GM23338 (cell line): ENCODE data around the gene DMD. TPM values are rescaled to one million over a fixed set of nuclear protein-coding genes. Genes with fewer than 3 reads are reported as not detected.

Experiments
- ATAC-seq: fragments of 200-7000 bp; cut with Tn5 transposase; 3 replicates; pipeline ENCODE4 v1.9.1; 2020
- DNase-seq: peaks from one replicate; pipeline ENCODE4 v3.0.0-alpha.2; 2015; ENCODE audit warnings: low spot score
- H2AFZ ChIP-seq: fragments of 200-600 bp; sonication (generic); 2 replicates; pipeline ENCODE4 v1.8.0; 2016; ENCODE audit warnings: antibody characterized with exemption, mild to moderate bottlenecking, moderate library complexity
- H3F3A ChIP-seq: fragments of 200-600 bp; sonication (generic); replicated peaks from 2 replicates; pipeline ENCODE4 v1.8.0; 2017; ENCODE audit warnings: antibody characterized with exemption, mixed run types, low read depth
- H3K27ac ChIP-seq: fragments of 200-600 bp; sonication (generic); 2 replicates; pipeline ENCODE4 v1.6.1; 2016; ENCODE audit warnings: low read depth
- H3K27me3 ChIP-seq: fragments of 200-600 bp; sonication (generic); 2 replicates; pipeline ENCODE4 v1.8.0; 2016; ENCODE audit warnings: mild to moderate bottlenecking, mixed run types, moderate library complexity; ENCODE audit not compliant: insufficient read depth
- H3K36me3 ChIP-seq: fragments of 200-600 bp; sonication (generic); 2 replicates; pipeline ENCODE4 v1.8.0; 2016; ENCODE audit warnings: mild to moderate bottlenecking; ENCODE audit not compliant: insufficient read depth
- H3K4me1 ChIP-seq: fragments of 200-600 bp; sonication (generic); 2 replicates; pipeline ENCODE4 v1.8.0; 2016; ENCODE audit warnings: mild to moderate bottlenecking, moderate library complexity; ENCODE audit not compliant: insufficient read depth
- H3K4me2 ChIP-seq: fragments of 200-600 bp; sonication (generic); 2 replicates; pipeline ENCODE4 v1.7.1; 2017; ENCODE audit warnings: mixed run types
- H3K4me3 ChIP-seq: fragments of 200-600 bp; sonication (generic); 2 replicates; pipeline ENCODE4 v1.6.1; 2016; ENCODE audit warnings: mixed run types
- H3K79me2 ChIP-seq: fragments of 200-600 bp; sonication (generic); replicated peaks from 2 replicates; pipeline ENCODE4 v1.8.0; 2017; ENCODE audit warnings: mild to moderate bottlenecking; ENCODE audit not compliant: insufficient read depth
- H3K9me2 ChIP-seq: fragments of 200-600 bp; sonication (generic); 2 replicates; pipeline ENCODE4 v1.8.0; 2017; ENCODE audit not compliant: insufficient read depth
- H4K20me1 ChIP-seq: fragments of 200-600 bp; sonication (generic); replicated peaks from 2 replicates; pipeline ENCODE4 v1.8.0; 2017; ENCODE audit warnings: mild to moderate bottlenecking; ENCODE audit not compliant: insufficient read depth
- H3K27ac Mint-ChIP-seq: 2 replicates; pipeline ENCODE4 v1.8.0; 2020; ENCODE audit warnings: inconsistent platforms, mild to moderate bottlenecking, moderate library complexity, mixed read lengths
- H3K27me3 Mint-ChIP-seq: 3 replicates; pipeline ENCODE4 v1.8.0; 2022; ENCODE audit warnings: low read depth, mild to moderate bottlenecking, moderate library complexity, mixed read lengths, inconsistent platforms; ENCODE audit not compliant: insufficient read depth, poor library complexity
- H3K36me3 Mint-ChIP-seq: 3 replicates; pipeline ENCODE4 v1.8.0; 2021; ENCODE audit warnings: low read depth, mild to moderate bottlenecking, inconsistent platforms, moderate library complexity, mixed read lengths
- H3K4me1 Mint-ChIP-seq: 3 replicates; pipeline ENCODE4 v1.8.0; 2020; ENCODE audit warnings: mild to moderate bottlenecking, inconsistent platforms, mixed read lengths
- H3K4me3 Mint-ChIP-seq: 3 replicates; pipeline ENCODE4 v1.8.0; 2021; ENCODE audit warnings: moderate library complexity, mild to moderate bottlenecking, inconsistent platforms, mixed read lengths
- H3K9me3 Mint-ChIP-seq: 3 replicates; pipeline ENCODE4 v1.8.0; 2020; ENCODE audit warnings: moderate library complexity, mild to moderate bottlenecking, inconsistent platforms, mixed read lengths
- EZH2phosphoT487 ChIP-seq: fragments of 200-600 bp; sonication (generic); IDR thresholded peaks from one replicate; pipeline ENCODE4 v1.8.1; 2018; ENCODE audit warnings: antibody characterized with exemption; ENCODE audit not compliant: unreplicated experiment
- NANOG ChIP-seq: IDR thresholded peaks from 2 replicates; pipeline ENCODE4 v1.6.1; 2016; ENCODE audit warnings: antibody characterized with exemption, borderline replicate concordance
- POLR2AphosphoS5 ChIP-seq: IDR thresholded peaks from 2 replicates; pipeline ENCODE4 v1.6.1; 2016; ENCODE audit warnings: antibody characterized with exemption, low read depth
- STAT1 ChIP-seq: IDR thresholded peaks from one replicate; pipeline ENCODE4 v1.6.1; 2016; ENCODE audit warnings: antibody characterized with exemption; ENCODE audit not compliant: unreplicated experiment
- ZNF331 ChIP-seq: fragments of 250-450 bp; sonication (Bioruptor Pico); IDR thresholded peaks from 2 replicates; pipeline ENCODE4 v1.5.0; 2020; ENCODE audit warnings: low read depth, mild to moderate bottlenecking, moderate library complexity
- polyA plus RNA-seq: library from polyadenylated mRNA; unstranded; fragments of >200 nt; fragmentation: Nextera tagmentation; extraction: Ambion mirVana; gene quantifications from 2 replicates; pipeline ENCODE4 v1.2.1, GENCODE V29; 2016
- total RNA-seq: library from RNA; depleted of rRNA; stranded (reverse); fragments of >200 nt; shearing (Covaris generic); gene quantifications from 2 replicates; pipeline ENCODE4 v1.2.3, GENCODE V29; 2014
- TF ChIP-seq, protein P1 (sequence below): IDR thresholded peaks from one replicate; pipeline ENCODE4 v1.6.1; 2018; ENCODE audit warnings: antibody characterized with exemption; ENCODE audit not compliant: unreplicated experiment
- TF ChIP-seq, protein P2 (sequence below), 2 experiments: fragments of 200-600 bp in 1 of 2; sonication (generic) in 1 of 2; conservative IDR thresholded peaks; 2 replicates each; pipeline versions ENCODE4 v1.5.1 to v1.6.1; 2016 to 2017; ENCODE audit warnings: antibody characterized with exemption in 2 of 2, low read depth in 2 of 2, mild to moderate bottlenecking in 2 of 2, moderate library complexity in 1 of 2
- TF ChIP-seq, protein P3 (sequence below): IDR thresholded peaks from 2 replicates; pipeline ENCODE4 v1.6.1; 2016; ENCODE audit warnings: antibody characterized with exemption

Gene DMD
- total and polyA plus RNA-seq, 2 experiments from 2014 or later, result 4.5 to 7.6 TPM

DNA sequence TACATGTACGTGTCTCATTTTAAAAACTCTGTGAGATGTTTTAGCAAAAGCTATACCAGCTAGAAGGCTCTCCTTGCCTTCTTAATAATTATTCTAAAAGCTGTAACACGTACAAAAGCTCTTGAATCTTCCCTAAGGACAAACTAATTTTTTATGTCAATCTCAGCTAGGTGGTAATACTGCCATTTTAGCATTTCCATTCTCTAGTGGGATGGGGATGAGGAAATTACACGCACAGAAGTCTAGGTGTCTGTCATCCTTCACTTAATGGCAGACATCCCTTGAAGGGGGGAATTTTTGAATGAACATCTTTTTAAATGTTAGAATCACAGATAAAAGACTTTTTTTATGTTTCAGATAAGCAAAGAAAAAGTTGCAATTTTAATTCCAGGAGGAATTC is 569.1 kb downstream of the DMD start:
- no peak overlapping the region for H3K4me2 ChIP-seq
- Mint-ChIP-seq H3K27me3 (no peaks in the 10 kb centered on the region), H3K36me3 (no peaks in the 10 kb centered on the region), H3K9me3 (no peaks in the 10 kb centered on the region), H3K4me3 (no peak overlapping the region), H3K27ac (no peak overlapping the region), H3K4me1 (peaks cover 14% of the 10 kb centered on the region; the same call in 2 of the 3 replicates)
- TF ChIP-seq POLR2AphosphoS5 (no peak), NANOG (no peak), STAT1 (no peak), EZH2phosphoT487 (no peak)
- TF ChIP-seq, protein P1, sequence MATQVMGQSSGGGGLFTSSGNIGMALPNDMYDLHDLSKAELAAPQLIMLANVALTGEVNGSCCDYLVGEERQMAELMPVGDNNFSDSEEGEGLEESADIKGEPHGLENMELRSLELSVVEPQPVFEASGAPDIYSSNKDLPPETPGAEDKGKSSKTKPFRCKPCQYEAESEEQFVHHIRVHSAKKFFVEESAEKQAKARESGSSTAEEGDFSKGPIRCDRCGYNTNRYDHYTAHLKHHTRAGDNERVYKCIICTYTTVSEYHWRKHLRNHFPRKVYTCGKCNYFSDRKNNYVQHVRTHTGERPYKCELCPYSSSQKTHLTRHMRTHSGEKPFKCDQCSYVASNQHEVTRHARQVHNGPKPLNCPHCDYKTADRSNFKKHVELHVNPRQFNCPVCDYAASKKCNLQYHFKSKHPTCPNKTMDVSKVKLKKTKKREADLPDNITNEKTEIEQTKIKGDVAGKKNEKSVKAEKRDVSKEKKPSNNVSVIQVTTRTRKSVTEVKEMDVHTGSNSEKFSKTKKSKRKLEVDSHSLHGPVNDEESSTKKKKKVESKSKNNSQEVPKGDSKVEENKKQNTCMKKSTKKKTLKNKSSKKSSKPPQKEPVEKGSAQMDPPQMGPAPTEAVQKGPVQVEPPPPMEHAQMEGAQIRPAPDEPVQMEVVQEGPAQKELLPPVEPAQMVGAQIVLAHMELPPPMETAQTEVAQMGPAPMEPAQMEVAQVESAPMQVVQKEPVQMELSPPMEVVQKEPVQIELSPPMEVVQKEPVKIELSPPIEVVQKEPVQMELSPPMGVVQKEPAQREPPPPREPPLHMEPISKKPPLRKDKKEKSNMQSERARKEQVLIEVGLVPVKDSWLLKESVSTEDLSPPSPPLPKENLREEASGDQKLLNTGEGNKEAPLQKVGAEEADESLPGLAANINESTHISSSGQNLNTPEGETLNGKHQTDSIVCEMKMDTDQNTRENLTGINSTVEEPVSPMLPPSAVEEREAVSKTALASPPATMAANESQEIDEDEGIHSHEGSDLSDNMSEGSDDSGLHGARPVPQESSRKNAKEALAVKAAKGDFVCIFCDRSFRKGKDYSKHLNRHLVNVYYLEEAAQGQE, result no peak
- TF ChIP-seq, protein P2, sequence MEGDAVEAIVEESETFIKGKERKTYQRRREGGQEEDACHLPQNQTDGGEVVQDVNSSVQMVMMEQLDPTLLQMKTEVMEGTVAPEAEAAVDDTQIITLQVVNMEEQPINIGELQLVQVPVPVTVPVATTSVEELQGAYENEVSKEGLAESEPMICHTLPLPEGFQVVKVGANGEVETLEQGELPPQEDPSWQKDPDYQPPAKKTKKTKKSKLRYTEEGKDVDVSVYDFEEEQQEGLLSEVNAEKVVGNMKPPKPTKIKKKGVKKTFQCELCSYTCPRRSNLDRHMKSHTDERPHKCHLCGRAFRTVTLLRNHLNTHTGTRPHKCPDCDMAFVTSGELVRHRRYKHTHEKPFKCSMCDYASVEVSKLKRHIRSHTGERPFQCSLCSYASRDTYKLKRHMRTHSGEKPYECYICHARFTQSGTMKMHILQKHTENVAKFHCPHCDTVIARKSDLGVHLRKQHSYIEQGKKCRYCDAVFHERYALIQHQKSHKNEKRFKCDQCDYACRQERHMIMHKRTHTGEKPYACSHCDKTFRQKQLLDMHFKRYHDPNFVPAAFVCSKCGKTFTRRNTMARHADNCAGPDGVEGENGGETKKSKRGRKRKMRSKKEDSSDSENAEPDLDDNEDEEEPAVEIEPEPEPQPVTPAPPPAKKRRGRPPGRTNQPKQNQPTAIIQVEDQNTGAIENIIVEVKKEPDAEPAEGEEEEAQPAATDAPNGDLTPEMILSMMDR (conservative IDR thresholded peaks at IDR 0.05; ENCODE audit: low read depth in 2 of 2), result no peak
- TF ChIP-seq, protein P3, sequence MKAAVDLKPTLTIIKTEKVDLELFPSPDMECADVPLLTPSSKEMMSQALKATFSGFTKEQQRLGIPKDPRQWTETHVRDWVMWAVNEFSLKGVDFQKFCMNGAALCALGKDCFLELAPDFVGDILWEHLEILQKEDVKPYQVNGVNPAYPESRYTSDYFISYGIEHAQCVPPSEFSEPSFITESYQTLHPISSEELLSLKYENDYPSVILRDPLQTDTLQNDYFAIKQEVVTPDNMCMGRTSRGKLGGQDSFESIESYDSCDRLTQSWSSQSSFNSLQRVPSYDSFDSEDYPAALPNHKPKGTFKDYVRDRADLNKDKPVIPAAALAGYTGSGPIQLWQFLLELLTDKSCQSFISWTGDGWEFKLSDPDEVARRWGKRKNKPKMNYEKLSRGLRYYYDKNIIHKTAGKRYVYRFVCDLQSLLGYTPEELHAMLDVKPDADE, result no peak
- ATAC-seq, result no peak
- no peaks in the 10 kb centered on the region for H3K4me1 ChIP-seq
- H3K9me2 ChIP-seq, result no peaks in the 10 kb centered on the region
- no peaks in the 10 kb centered on the region for H3K27me3 ChIP-seq
- no peaks in the 10 kb centered on the region for H4K20me1 ChIP-seq
- H3F3A ChIP-seq, result no peaks in the 10 kb centered on the region
- no peaks in the 10 kb centered on the region for H3K36me3 ChIP-seq
- H2AFZ ChIP-seq, result no peak overlapping the region
- DNase-seq, result no peak
- no peak overlapping the region for H3K27ac ChIP-seq
- H3K4me3 ChIP-seq, result no peak overlapping the region
- H3K79me2 ChIP-seq, result no peaks in the 10 kb centered on the region

DNA sequence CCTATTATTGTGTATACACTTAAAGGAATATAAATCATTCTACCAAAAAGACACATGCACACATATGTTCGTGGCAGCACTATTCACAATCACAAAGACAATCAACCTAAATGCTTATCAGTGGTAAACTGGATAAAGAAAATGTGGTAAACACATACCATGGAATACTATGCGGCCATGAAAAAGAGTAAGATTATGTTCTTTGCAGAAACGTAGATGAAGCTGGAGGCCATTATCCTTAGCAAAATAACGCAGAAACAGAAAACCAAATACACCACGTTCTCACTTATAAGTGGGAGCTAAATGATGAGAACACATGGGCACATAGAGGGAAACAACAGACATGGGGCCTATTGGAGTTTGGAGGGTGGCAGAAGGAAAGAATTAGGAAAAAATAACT is 593.2 kb downstream of the DMD start:
- Histone ChIP-seq H3F3A (no peaks in the 10 kb centered on the region), H4K20me1 (no peaks in the 10 kb centered on the region), H3K27ac (no peak overlapping the region), H2AFZ (no peak overlapping the region), H3K36me3 (no peaks in the 10 kb centered on the region), H3K4me2 (no peak overlapping the region), H3K9me2 (no peaks in the 10 kb centered on the region), H3K79me2 (no peaks in the 10 kb centered on the region), H3K4me1 (no peaks in the 10 kb centered on the region), H3K4me3 (no peak overlapping the region), H3K27me3 (no peaks in the 10 kb centered on the region)
- Mint-ChIP-seq H3K27ac (no peak overlapping the region), H3K36me3 (no peaks in the 10 kb centered on the region), H3K4me1 (peaks cover 6% of the 10 kb centered on the region; the same call in 2 of the 3 replicates), H3K9me3 (no peaks in the 10 kb centered on the region), H3K27me3 (no peaks in the 10 kb centered on the region), H3K4me3 (no peak overlapping the region)
- ATAC-seq (no peak), DNase-seq (no peak)
- TF ChIP-seq NANOG (no peak), ZNF331 (CRISPR knock-in tag) (no peak)
- TF ChIP-seq, protein P2 (conservative IDR thresholded peaks at IDR 0.05; ENCODE audit: low read depth in 2 of 2), result no peak
